ENCODE data around the gene SNX7.

The SNX7 gene

GRCh38 chr1:98769162-98769561 is 107.6 kb downstream of the SNX7 start:
- no peak for DNase-seq (ENCODE audit: low spot score)

- no peak for DNase-seq (ENCODE audit: low spot score)
These were observed 120.4 kb downstream of the SNX7 start for GRCh38 chr1:98781906-98782305.

GRCh38 chr1:98783821-98784220 is 122.3 kb downstream of the SNX7 start:
- DNase-seq (ENCODE audit: low spot score) = no peak

GRCh38 chr1:98791498-98791897 is 130.0 kb downstream of the SNX7 start:
- no peak for DNase-seq (ENCODE audit: low spot score)

GRCh38 chr1:98792123-98792522 is 130.6 kb downstream of the SNX7 start:
- no peak for DNase-seq (ENCODE audit: low spot score)

GRCh38 chr1:98793136-98793535 is 131.6 kb downstream of the SNX7 start:
- DNase-seq (ENCODE audit: low spot score) = no peak

- no peak for DNase-seq (ENCODE audit: low spot score)
These were observed 132.8 kb downstream of the SNX7 start for GRCh38 chr1:98794196-98794886.

GRCh38 chr1:98796049-98796448 is 134.5 kb downstream of the SNX7 start:
- no peak for DNase-seq (ENCODE audit: low spot score)

GRCh38 chr1:98797506-98797905 is 136.0 kb downstream of the SNX7 start:
- no peak for DNase-seq (ENCODE audit: low spot score)
